RWPE2 (cell line): ENCODE measurements around the gene ATP4B.

ENCODE experiments used
- ATAC-seq: fragments of 200-7000 bp; cut with Tn5 transposase; 3 replicates; pipeline ENCODE4 v1.9.1; 2021; ENCODE audit warnings: low read depth
- DNase-seq: peaks from one replicate; pipeline ENCODE4 v3.0.0-alpha.2; 2020; ENCODE audit warnings: low spot score
- H3K27ac ChIP-seq: fragments of 450-650 bp; 2 replicates; pipeline ENCODE4 v1.5.1; 2017; ENCODE audit warnings: mild to moderate bottlenecking; ENCODE audit not compliant: poor library complexity, severe bottlenecking
- H3K27me3 ChIP-seq: fragments of 250-450 bp; sonication (Bioruptor Pico); 2 replicates; pipeline ENCODE4 v1.5.1; 2021; ENCODE audit warnings: mild to moderate bottlenecking, moderate library complexity; ENCODE audit not compliant: insufficient read depth, poor library complexity, severe bottlenecking
- H3K36me3 ChIP-seq: fragments of 250-450 bp; sonication (Bioruptor Pico); 2 replicates; pipeline ENCODE4 v1.5.1; 2020; ENCODE audit warnings: low read depth, mild to moderate bottlenecking, moderate library complexity
- H3K4me1 ChIP-seq: fragments of 250-450 bp; sonication (Bioruptor Pico); 2 replicates; pipeline ENCODE4 v1.5.1; 2021; ENCODE audit warnings: mild to moderate bottlenecking, moderate library complexity; ENCODE audit not compliant: insufficient read depth, poor library complexity, severe bottlenecking
- H3K4me3 ChIP-seq: fragments of 250-450 bp; sonication (Bioruptor Pico); 2 replicates; pipeline ENCODE4 v1.5.1; 2021; ENCODE audit warnings: mild to moderate bottlenecking, moderate library complexity; ENCODE audit not compliant: severe bottlenecking
- H3K9me3 ChIP-seq: fragments of 250-450 bp; sonication (Bioruptor Pico); 2 replicates; pipeline ENCODE4 v1.5.1; 2021; ENCODE audit warnings: mild to moderate bottlenecking, moderate library complexity; ENCODE audit not compliant: severe bottlenecking
- TF ChIP-seq, protein P1 (sequence below): fragments of 450-650 bp; IDR thresholded peaks from one replicate; pipeline ENCODE4 v1.5.1; 2017; ENCODE audit warnings: mild to moderate bottlenecking, moderate library complexity; ENCODE audit not compliant: poor library complexity, severe bottlenecking

Gene ATP4B

GRCh38 chr13:113663934-113664333 lies 5.9 kb upstream of the ATP4B start:
- ATAC-seq (no peak), DNase-seq (no peak)
- Histone ChIP-seq H3K27ac (no peak overlapping the region), H3K27me3 (peaks cover 12% of the 10 kb centered on the region), H3K4me3 (no peak overlapping the region), H3K36me3 (no peaks in the 10 kb centered on the region), H3K4me1 (no peaks in the 10 kb centered on the region), H3K9me3 (peaks cover 8% of the 10 kb centered on the region)
- TF ChIP-seq, protein P1, sequence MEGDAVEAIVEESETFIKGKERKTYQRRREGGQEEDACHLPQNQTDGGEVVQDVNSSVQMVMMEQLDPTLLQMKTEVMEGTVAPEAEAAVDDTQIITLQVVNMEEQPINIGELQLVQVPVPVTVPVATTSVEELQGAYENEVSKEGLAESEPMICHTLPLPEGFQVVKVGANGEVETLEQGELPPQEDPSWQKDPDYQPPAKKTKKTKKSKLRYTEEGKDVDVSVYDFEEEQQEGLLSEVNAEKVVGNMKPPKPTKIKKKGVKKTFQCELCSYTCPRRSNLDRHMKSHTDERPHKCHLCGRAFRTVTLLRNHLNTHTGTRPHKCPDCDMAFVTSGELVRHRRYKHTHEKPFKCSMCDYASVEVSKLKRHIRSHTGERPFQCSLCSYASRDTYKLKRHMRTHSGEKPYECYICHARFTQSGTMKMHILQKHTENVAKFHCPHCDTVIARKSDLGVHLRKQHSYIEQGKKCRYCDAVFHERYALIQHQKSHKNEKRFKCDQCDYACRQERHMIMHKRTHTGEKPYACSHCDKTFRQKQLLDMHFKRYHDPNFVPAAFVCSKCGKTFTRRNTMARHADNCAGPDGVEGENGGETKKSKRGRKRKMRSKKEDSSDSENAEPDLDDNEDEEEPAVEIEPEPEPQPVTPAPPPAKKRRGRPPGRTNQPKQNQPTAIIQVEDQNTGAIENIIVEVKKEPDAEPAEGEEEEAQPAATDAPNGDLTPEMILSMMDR: no peak

- no peak for ATAC-seq
Observed at GRCh38 chr13:113661509-113661908, 3.5 kb upstream of the ATP4B start.

GRCh38 chr13:113660066-113660465 lies 2.1 kb upstream of the ATP4B start:
- Histone ChIP-seq H3K27me3 (peaks cover 12% of the 10 kb centered on the region), H3K4me1 (no peaks in the 10 kb centered on the region), H3K36me3 (no peaks in the 10 kb centered on the region), H3K4me3 (no peak overlapping the region), H3K27ac (no peak overlapping the region), H3K9me3 (peaks cover 8% of the 10 kb centered on the region)
- ATAC-seq (no peak), DNase-seq (no peak)
- TF ChIP-seq, protein P1: no peak

More at GRCh38 chr13:113661509-113661908, 3.5 kb upstream of the ATP4B start:
- no peak overlapping the region for H3K4me3 ChIP-seq
- H3K36me3 ChIP-seq: no peaks in the 10 kb centered on the region
- no peak overlapping the region for H3K27ac ChIP-seq
- no peak for DNase-seq
- H3K9me3 ChIP-seq: peaks cover 8% of the 10 kb centered on the region
- TF ChIP-seq, protein P1: no peak
- peaks cover 12% of the 10 kb centered on the region for H3K27me3 ChIP-seq
- H3K4me1 ChIP-seq: no peaks in the 10 kb centered on the region

DNA sequence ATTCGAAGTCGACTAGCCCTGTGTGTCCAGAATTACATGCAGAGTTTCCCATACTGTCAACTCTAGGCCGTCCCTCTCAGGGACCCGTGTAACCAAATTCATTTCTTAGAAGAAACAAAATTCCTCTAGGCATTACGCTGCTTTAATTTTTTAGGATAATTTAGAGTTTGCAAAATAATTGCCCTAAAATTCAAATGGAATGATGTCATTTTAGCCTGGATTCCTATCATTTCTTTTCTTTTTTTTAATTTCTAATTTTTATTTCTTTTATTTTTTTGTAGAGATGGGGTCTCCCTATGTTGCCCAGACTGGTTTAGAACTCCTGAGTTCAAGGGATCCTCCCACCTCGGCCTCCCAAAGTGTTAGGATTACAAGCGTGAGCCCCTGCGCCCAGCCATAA lies 1.3 kb upstream of the ATP4B start:
- no peaks in the 10 kb centered on the region for H3K4me1 ChIP-seq
- H3K9me3 ChIP-seq: peaks cover 8% of the 10 kb centered on the region
- DNase-seq (no peak), ATAC-seq (no peak)
- H3K4me3 ChIP-seq: no peak overlapping the region
- TF ChIP-seq, protein P1: no peak
- no peak overlapping the region for H3K27ac ChIP-seq
- H3K27me3 ChIP-seq: peaks cover 12% of the 10 kb centered on the region
- H3K36me3 ChIP-seq: no peaks in the 10 kb centered on the region

DNA sequence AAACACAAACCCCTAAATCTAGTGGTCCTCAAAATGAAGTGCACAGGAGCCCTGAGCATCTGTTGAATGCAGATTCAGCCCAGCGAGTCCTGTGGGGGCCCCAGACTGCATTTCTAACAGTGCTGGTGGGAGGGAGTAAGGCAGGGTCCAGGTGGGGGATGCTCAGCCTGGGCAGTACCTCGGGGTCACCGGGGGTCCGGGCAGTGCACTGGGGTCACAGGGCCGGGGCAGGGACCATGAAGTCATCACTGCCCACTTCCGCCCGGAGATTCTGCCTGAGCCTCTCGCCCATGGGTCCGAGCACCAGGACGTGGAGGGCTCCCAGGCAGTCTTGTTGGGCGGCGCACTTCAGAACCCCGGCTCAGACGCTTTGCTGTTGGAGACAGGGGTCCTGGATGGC lies 838 bp upstream of the ATP4B start:
- H3K36me3 ChIP-seq: no peaks in the 10 kb centered on the region
- no peak overlapping the region for H3K27ac ChIP-seq
- no peak overlapping the region for H3K4me3 ChIP-seq
- ATAC-seq (no peak), DNase-seq (peak; percentile 47)
- no peaks in the 10 kb centered on the region for H3K4me1 ChIP-seq
- TF ChIP-seq, protein P1: no peak
- H3K27me3 ChIP-seq: peaks cover 9% of the 10 kb centered on the region
- peaks cover 8% of the 10 kb centered on the region for H3K9me3 ChIP-seq
